Transverse colon (tissue), 4 donors: ENCODE results near the gene GDF7. TPM values are rescaled to one million over a fixed set of nuclear protein-coding genes. Genes with fewer than 3 reads are reported as not detected.

Experiments
- DNase-seq: peaks from one replicate; pipeline ENCODE4 v3.0.0-alpha.2; 2019
- H3K27ac ChIP-seq, 4 donors: fragments of 200-600 bp; sonication (generic); 2 replicates each; pipeline ENCODE4 v1.5.1; 2016 to 2018; ENCODE audit warnings: inconsistent platforms in 4 of 4
- H3K27me3 ChIP-seq: fragments of 200-600 bp; sonication (generic); 2 replicates; pipeline ENCODE4 v1.5.1; 2017; ENCODE audit warnings: inconsistent platforms
- H3K36me3 ChIP-seq, 4 donors: fragments of 200-600 bp; sonication (generic); 2 replicates each; pipeline ENCODE4 v1.5.1; 2017 to 2019; ENCODE audit warnings: inconsistent platforms in 4 of 4
- H3K4me1 ChIP-seq, 4 donors: fragments of 200-600 bp; sonication (generic); 2 replicates each; pipeline ENCODE4 v1.5.1; 2017 to 2020; ENCODE audit warnings: inconsistent platforms in 4 of 4
- H3K4me3 ChIP-seq, 4 donors: fragments of 200-600 bp; sonication (generic); 1 replicate in 1 of 4; 2 replicates in 3 of 4; pipeline versions ENCODE4 v1.5.1 to v1.6.1; 2017 to 2019; ENCODE audit warnings: inconsistent platforms in 4 of 4
- H3K9me3 ChIP-seq, 2 donors: fragments of 200-600 bp; sonication (generic); 2 replicates each; pipeline ENCODE4 v1.5.1; 2017 to 2019; ENCODE audit warnings: inconsistent platforms in 2 of 2
- EP300 ChIP-seq: sonication (generic); formaldehyde crosslinking; IDR thresholded peaks from one replicate; pipeline ENCODE4 v1.6.1; 2017; ENCODE audit warnings: antibody characterized with exemption, low read depth
- POLR2A ChIP-seq: fragments of 450-650 bp; IDR thresholded peaks from one replicate; pipeline ENCODE4 v1.6.1; 2016; ENCODE audit warnings: antibody characterized with exemption, mild to moderate bottlenecking, moderate library complexity
- POLR2AphosphoS5 ChIP-seq, 3 donors: sonication (generic); formaldehyde crosslinking; IDR thresholded peaks; one replicate each; pipeline ENCODE4 v1.6.1; 2016; ENCODE audit warnings: antibody characterized with exemption in 3 of 3
- WGBS, 2 donors: methylation state at CpG; one replicate each; pipeline ENCODE4 v1.1.5; 2018; ENCODE audit warnings: low coverage in 1 of 2; 5-methylcytosine and 5-hydroxymethylcytosine counted together
- in situ Hi-C, 4 donors: fragments of 200-750 bp; cut with MboI; loops; one replicate each; pipeline versions ENCODE4 v1.15.0 to v1.15.1; 2017; ENCODE audit warnings: low sequenced_read_pairs in 3 of 4, low pct_ligation_motif_present in 1 of 4, low pct_unique_long_range_greater_than_20kb in 1 of 4
- intact Hi-C: fragments of 100-400 bp; cut with DNase I; formaldehyde crosslinking; loops from one replicate; pipeline ENCODE4 v1.15.1; 2023; ENCODE audit warnings: low total_unique reads
- total RNA-seq, 4 donors: library from RNA; depleted of rRNA; stranded (reverse); fragments of >200 nt; gene quantifications; one replicate each; pipeline ENCODE4 v1.1.0, GENCODE V29; 2016
- TF ChIP-seq, protein P1 (sequence below), 5 experiments: fragments of 200-600 bp in 3 of 5; fragments of 450-650 bp in 2 of 5; sonication (generic) in 3 of 5; IDR thresholded peaks; 1 replicate in 2 of 5; 2 replicates in 3 of 5; pipeline ENCODE4 v1.5.1; 2016 to 2017; ENCODE audit warnings: antibody characterized with exemption in 5 of 5, inconsistent platforms in 3 of 5, mild to moderate bottlenecking in 2 of 5, moderate library complexity in 1 of 5

The GDF7 gene
- total RNA-seq, 4 donors from 2014 or later = 0.20 to 1.1 (median 0.58) TPM

DNA sequence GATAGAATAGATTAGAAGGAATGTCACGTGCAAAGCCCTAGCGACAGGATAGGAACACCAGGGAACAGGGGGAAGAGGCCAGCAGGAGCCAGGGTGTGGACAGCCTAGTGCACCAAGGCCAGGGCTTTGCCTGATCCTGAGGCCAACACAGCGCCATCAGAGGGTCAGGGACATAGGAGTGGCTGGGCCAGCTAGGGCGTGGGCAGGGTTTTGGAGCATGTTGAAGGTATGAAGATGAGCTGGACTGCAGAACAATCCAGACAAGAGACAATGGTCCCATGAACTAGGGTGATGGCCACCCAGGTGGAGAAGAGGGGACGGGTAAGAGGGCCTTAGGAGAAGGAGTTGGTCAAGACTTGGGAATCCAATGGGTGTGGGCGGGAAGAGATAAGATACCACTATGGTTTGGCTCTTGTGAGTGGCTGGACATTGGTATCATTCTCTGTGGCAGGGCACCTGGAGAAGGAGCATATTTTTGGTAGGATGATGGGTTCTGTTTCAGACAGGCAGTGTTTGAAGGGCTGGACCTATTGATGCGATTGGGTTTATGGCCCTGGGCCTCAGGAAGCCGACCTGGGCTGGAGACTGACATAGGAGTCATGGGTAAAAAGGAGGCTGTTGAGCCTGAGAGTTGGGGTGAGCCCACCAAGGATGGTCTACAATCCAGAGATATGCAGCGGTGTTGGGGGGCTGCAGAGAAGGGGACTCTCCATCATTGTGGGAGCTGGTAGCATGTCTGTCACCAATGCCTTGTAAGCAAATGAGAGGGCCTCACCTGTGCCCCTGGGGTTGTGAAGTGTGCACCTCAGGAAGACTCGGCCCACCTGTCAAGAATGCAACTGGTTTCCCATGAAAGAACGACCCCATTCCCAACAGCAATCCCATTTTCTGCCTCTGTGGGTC is 14.0 kb upstream of the GDF7 start:
- 91 to 97% methylated on average over 6 to 11 of the region's 11 CpGs for WGBS, 2 donors
- no peak for DNase-seq
- TF ChIP-seq POLR2A = no peak
- no peak for TF ChIP-seq POLR2AphosphoS5 (IDR thresholded peaks at IDR 0.05)
- TF ChIP-seq EP300 = no peak
- TF ChIP-seq, protein P1, sequence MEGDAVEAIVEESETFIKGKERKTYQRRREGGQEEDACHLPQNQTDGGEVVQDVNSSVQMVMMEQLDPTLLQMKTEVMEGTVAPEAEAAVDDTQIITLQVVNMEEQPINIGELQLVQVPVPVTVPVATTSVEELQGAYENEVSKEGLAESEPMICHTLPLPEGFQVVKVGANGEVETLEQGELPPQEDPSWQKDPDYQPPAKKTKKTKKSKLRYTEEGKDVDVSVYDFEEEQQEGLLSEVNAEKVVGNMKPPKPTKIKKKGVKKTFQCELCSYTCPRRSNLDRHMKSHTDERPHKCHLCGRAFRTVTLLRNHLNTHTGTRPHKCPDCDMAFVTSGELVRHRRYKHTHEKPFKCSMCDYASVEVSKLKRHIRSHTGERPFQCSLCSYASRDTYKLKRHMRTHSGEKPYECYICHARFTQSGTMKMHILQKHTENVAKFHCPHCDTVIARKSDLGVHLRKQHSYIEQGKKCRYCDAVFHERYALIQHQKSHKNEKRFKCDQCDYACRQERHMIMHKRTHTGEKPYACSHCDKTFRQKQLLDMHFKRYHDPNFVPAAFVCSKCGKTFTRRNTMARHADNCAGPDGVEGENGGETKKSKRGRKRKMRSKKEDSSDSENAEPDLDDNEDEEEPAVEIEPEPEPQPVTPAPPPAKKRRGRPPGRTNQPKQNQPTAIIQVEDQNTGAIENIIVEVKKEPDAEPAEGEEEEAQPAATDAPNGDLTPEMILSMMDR (IDR thresholded peaks at IDR 0.05) = no peak
- intact Hi-C loops = no loop called here
- Histone ChIP-seq H3K27ac (no peak overlapping the region), H3K4me1 (peaks cover 23 to 34% (median 27%) of the 10 kb centered on the region in 4 donors), H3K9me3 (no peaks in the 10 kb centered on the region), H3K4me3 (no peak overlapping the region), H3K27me3 (no peaks in the 10 kb centered on the region), H3K36me3 (no peaks in the 10 kb centered on the region)
- in situ Hi-C loops = loop anchor here in 3 of 4 donors (25.0 kb wide), 1 partner anchor 459 kb away; the partner anchor contains the start of gene TDRD15 (in 3 of the 3)

DNA sequence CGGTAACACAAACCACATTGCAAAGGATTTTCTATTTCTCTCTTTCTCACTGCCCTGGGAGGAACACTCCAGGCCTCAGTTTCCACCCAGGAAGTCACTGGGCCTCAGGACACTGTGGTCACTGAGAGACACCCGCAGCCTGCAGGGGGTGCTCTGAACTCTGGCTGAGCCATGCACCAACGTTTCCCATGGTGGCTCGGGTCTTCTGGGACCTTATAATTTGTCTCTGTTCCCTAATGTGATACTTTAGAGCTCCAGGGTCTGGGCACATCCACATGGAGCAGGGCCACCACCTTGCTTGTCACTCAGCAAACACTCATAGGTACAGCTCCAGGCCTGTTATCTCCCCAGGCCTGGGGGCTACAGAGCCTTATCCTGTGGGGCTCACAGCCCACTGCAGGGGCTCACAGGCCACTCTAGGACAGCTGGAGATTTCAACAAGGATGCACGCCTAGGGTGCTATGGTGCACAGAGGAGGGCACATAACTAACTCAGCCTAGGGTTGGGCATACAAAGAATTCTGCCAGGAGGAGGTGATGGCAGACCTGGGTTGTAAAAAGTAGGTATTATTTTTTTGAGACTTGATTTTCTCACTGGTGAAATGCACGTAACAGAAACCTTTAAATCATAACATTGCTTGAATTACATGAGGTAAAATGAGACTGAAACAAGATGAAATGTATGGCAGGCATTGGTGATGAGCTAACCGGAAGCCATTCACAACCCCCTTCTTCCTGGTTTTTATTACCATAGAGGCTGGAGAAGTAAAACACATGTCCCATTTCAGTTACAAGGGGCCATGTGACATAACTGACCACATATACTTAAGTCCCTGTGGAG is 13.0 kb upstream of the GDF7 start:
- no peaks in the 10 kb centered on the region for H3K36me3 ChIP-seq
- no peak overlapping the region for H3K4me3 ChIP-seq
- peaks cover 16 to 25% (median 19%) of the 10 kb centered on the region in 4 donors for H3K4me1 ChIP-seq
- no peak overlapping the region for H3K27ac ChIP-seq
- H3K27me3 ChIP-seq = no peaks in the 10 kb centered on the region
- no peaks in the 10 kb centered on the region for H3K9me3 ChIP-seq
- intact Hi-C loops = no loop called here
- in situ Hi-C loops = loop anchor here in 3 of 4 donors (25.0 kb wide), 1 partner anchor 458 kb away; the partner anchor contains the start of gene TDRD15 (in 3 of the 3)
- TF ChIP-seq POLR2AphosphoS5 (IDR thresholded peaks at IDR 0.05) (no peak), EP300 (no peak)
- TF ChIP-seq, protein P1 (IDR thresholded peaks at IDR 0.05) = no peak
- 82 to 83% methylated on average over 3 to 7 of the region's 7 CpGs for WGBS, 2 donors
- DNase-seq = no peak

DNA sequence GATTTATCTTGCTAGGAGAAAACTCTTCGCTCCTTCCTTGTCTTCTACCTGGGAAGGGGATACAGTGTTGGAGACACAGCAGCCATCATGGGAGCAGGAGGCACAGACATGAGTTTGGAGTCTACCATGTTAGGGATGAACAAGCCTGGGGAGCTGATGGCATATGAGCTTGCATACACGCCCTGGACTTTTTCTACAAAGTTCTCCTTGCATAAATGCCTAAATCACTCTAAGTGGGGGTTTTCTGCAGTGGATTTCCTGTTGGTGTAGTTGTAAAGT is 12.5 kb upstream of the GDF7 start:
- no peaks in the 10 kb centered on the region for H3K36me3 ChIP-seq
- no peaks in the 10 kb centered on the region for H3K27me3 ChIP-seq
- DNase-seq = no peak
- no peaks in the 10 kb centered on the region for H3K9me3 ChIP-seq
- TF ChIP-seq, protein P1 (IDR thresholded peaks at IDR 0.05) = no peak
- no peak for TF ChIP-seq POLR2A
- TF ChIP-seq POLR2AphosphoS5 (IDR thresholded peaks at IDR 0.05) = no peak
- no peak for TF ChIP-seq EP300
- H3K27ac ChIP-seq = no peak overlapping the region
- intact Hi-C loops (no loop called here), in situ Hi-C loops (loop anchor here in 3 of 4 donors (25.0 kb wide), 1 partner anchor 458 kb away; the partner anchor contains the start of gene TDRD15 (in 3 of the 3))
- H3K4me1 ChIP-seq = peaks cover 10 to 19% (median 15%) of the 10 kb centered on the region in 4 donors
- 78 to 100% methylated on average over 1 to 2 of the region's 2 CpGs for WGBS, 2 donors
- no peak overlapping the region for H3K4me3 ChIP-seq

DNA sequence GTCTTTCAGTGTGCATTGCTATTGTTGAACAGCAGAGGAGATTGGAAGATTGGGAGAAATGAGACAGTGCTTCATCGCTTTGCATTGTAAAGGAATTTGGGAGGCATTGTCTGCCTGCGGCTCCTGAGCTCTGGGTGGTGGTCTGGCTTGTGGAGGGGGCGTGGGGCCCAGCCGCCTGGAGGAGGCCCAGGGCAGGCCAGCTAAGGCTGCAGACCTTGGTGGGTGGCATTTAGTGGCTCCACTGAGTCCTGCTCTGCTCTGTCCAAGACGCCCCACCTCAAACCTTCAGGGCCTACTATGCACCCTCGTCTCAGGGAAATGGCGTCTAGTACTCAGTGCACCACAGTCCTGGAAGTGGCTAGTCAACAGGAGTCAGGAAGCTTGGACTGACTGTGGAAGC is 10.4 kb upstream of the GDF7 start:
- Histone ChIP-seq H3K36me3 (no peaks in the 10 kb centered on the region), H3K27me3 (peaks cover 15% of the 10 kb centered on the region), H3K4me3 (no peak overlapping the region), H3K9me3 (no peaks in the 10 kb centered on the region), H3K27ac (no peak overlapping the region), H3K4me1 (peaks cover 1 to 9% (median 2%) of the 10 kb centered on the region in 4 donors)
- TF ChIP-seq POLR2A (no peak), POLR2AphosphoS5 (IDR thresholded peaks at IDR 0.05) (no peak)
- TF ChIP-seq, protein P1 (IDR thresholded peaks at IDR 0.05) = no peak
- in situ Hi-C loops (loop anchor here in 3 of 4 donors (25.0 kb wide), 1 partner anchor 456 kb away; the partner anchor contains the start of gene TDRD15 (in 3 of the 3)), intact Hi-C loops (no loop called here)
- 85% methylated on average over 7 of the region's 7 CpGs; no CpG with 5 or more reads in 1 of the 2 donors for WGBS, 2 donors
- no peak for DNase-seq
